Upper lobe of right lung (tissue), 1 donor: ENCODE data around the gene JAG2. TPM values are rescaled to one million over a fixed set of nuclear protein-coding genes. Genes with fewer than 3 reads are reported as not detected.

Source experiments
- ATAC-seq: fragments of 200-7000 bp; cut with Tn5 transposase; one replicate; pipeline ENCODE4 v1.9.1; 2020; ENCODE audit warnings: mild to moderate bottlenecking, moderate library complexity
- DNase-seq: peaks from one replicate; pipeline ENCODE4 v3.0.0-alpha.2; 2020
- H3K27ac ChIP-seq: fragments of 200-600 bp; one replicate; pipeline ENCODE4 v1.8.0; 2022
- H3K27me3 ChIP-seq: fragments of 200-600 bp; one replicate; pipeline ENCODE4 v1.8.0; 2022; ENCODE audit warnings: mild to moderate bottlenecking
- H3K36me3 ChIP-seq: fragments of 200-600 bp; one replicate; pipeline ENCODE4 v1.8.0; 2022
- H3K4me1 ChIP-seq: fragments of 200-600 bp; one replicate; pipeline ENCODE4 v1.8.0; 2022
- H3K4me3 ChIP-seq: fragments of 200-600 bp; one replicate; pipeline ENCODE4 v1.8.0; 2022; ENCODE audit warnings: mild to moderate bottlenecking
- H3K9me3 ChIP-seq: fragments of 200-600 bp; one replicate; pipeline ENCODE4 v1.8.0; 2022
- CTCF ChIP-seq: fragments of 200-600 bp; IDR thresholded peaks from one replicate; pipeline ENCODE4 v1.8.0; 2022; ENCODE audit warnings: antibody characterized with exemption
- intact Hi-C: fragments of 100-400 bp; cut with DNase I; formaldehyde crosslinking; loops from one replicate; pipeline ENCODE4 v1.11.0; 2022
- total RNA-seq: library from RNA; stranded (reverse); fragmentation: NEBNext Ultra II Directional; extraction: Animal tissue kit (Norgen Biotek cat#: 25700); gene quantifications from one replicate; pipeline ENCODE4 v1.2.1, GENCODE V29; 2021
- donor health status: DM: no; HTN: yes; CAD: no; lungs with severe emphysema.

The JAG2 gene
- total RNA-seq, 1 donor from 2014 or later: 31.2 TPM

DNA sequence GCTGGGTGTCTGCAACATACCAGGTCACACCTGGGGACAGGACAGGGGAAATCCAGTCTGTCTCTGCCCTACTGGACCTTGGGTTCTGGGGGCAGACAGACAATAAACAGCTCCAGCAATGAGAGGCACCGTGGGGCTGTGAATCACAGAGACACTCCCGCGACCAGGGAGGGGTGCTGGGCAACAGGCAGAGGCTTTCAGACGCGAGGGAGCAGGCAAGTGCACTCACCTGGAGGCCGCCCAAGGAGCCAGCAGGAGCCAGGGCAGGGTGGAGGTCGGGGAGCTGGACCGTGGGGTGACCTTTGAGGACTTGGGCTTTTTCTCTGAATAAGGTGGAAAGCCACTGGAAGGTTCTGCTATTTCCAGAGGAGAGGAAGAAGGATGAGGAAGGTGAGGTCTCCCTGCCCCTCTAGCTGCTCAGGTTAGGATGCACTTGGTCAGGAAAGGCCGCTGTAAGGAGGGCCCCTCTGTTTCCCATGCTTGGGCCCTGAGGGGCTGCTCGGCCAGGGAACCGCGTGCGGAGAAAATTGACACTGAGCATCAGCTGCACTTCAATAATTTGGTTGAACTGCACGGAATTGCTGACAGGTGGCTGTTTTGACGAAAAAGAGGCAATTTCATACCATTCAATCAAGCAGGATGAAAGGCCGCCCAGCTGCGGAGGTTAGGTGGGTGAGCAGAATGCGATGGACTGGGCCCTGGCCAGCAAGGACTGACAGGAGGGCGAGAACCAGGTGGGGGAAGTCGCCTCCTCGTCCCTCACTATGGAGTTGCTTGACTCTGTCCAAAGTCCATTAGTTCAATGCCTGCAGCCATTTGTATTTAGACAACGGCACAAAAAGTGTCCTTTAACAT lies 42.2 kb downstream of the JAG2 start:
- H3K27me3 ChIP-seq: peaks cover 6% of the 10 kb centered on the region

GRCh38 chr14:105124823-105125222 lies 43.8 kb downstream of the JAG2 start:
- no peak for TF ChIP-seq CTCF
- H3K4me3 ChIP-seq: no peak overlapping the region
- intact Hi-C loops: no loop called here
- ATAC-seq: no peak
- H3K27me3 ChIP-seq: peaks cover 6% of the 10 kb centered on the region
- no peaks in the 10 kb centered on the region for H3K4me1 ChIP-seq
- H3K27ac ChIP-seq: no peak overlapping the region
- no peaks in the 10 kb centered on the region for H3K9me3 ChIP-seq
- no peaks in the 10 kb centered on the region for H3K36me3 ChIP-seq
- no peak for DNase-seq

More for the DNA sequence above, 42.2 kb downstream of the JAG2 start:
- Histone ChIP-seq H3K9me3 (no peaks in the 10 kb centered on the region), H3K27ac (no peak overlapping the region), H3K4me3 (no peak overlapping the region), H3K36me3 (no peaks in the 10 kb centered on the region), H3K4me1 (no peaks in the 10 kb centered on the region)
- ATAC-seq: no peak
- DNase-seq: no peak
- intact Hi-C loops: no loop called here
- no peak for TF ChIP-seq CTCF

DNA sequence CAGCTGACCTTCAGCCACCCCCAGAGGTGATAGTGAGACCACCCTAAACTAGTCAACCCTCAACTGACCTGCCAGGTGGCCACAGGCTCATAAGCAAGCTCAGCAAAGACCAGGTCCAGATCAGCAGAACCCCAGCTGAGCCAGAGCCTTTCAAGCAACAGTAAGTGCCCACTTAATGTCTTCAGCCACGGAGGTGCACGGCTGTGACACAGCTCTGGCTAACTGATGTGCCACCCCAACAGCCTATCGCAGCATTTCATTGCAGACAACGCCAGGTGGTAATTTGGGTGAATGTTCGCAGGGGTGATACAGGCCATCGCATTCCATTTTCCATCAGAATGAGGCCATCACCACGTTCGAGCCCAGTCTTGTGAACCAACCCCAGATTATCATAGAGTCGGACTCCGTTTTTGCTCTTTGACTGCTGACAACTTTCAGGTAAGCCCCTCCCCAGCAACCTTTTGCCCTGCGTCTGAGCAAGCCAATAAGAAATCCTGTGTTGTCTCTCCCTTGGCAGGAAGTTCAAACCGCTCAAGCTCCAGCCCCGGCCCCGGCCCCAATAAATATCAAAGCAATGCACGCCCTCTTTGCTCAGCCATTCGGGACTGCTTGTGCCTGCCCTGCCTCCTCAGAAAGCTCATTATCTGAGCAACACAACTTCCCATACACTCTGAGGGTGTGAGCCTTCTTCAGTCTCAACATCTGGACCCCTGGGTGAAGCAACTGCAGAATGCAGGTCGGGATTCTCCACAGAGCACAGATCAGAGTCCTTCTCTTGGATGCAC lies 44.4 kb downstream of the JAG2 start:
- intact Hi-C loops: no loop called here
- Histone ChIP-seq H3K27me3 (peaks cover 6% of the 10 kb centered on the region), H3K4me1 (no peaks in the 10 kb centered on the region), H3K36me3 (no peaks in the 10 kb centered on the region), H3K4me3 (no peak overlapping the region), H3K9me3 (no peaks in the 10 kb centered on the region), H3K27ac (no peak overlapping the region)
- TF ChIP-seq CTCF: no peak
- DNase-seq (no peak), ATAC-seq (no peak)

DNA sequence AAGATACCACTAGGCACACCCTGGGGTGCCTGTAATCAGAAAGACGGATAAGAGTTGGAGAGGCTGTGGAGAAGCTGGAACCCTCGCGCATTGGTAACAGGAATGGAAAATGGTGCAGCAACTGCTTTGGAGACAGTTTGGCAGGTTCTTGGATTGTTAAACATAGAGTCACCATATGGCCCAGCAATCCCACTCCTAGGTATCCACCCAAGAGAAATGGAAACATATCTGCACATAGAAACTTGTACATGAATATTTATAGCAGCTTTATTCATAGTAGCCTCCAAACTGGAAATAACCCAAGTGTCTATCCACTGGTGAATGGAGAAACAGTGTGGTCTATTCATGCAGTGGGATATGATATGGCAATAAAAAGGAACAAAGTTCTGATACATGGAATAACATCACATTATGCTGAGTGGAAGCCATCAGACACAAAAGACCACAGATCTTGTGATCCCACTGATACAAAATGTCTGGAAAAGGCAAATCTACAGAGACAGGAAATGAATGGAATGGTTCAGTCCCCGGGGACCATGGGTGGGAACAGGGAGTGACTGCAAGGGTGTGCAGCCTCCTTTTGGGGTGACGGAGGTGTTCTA lies 45.4 kb downstream of the JAG2 start:
- no peak for TF ChIP-seq CTCF
- H3K27ac ChIP-seq: no peak overlapping the region
- no peaks in the 10 kb centered on the region for H3K4me1 ChIP-seq
- H3K36me3 ChIP-seq: no peaks in the 10 kb centered on the region
- DNase-seq (no peak), ATAC-seq (no peak)
- H3K9me3 ChIP-seq: no peaks in the 10 kb centered on the region
- intact Hi-C loops: no loop called here
- H3K27me3 ChIP-seq: peaks cover 5% of the 10 kb centered on the region
- H3K4me3 ChIP-seq: no peak overlapping the region

- no peak overlapping the region for H3K4me3 ChIP-seq
- TF ChIP-seq CTCF: no peak
- no peaks in the 10 kb centered on the region for H3K9me3 ChIP-seq
- ATAC-seq (no peak), DNase-seq (no peak)
- H3K27ac ChIP-seq: no peak overlapping the region
- no peaks in the 10 kb centered on the region for H3K36me3 ChIP-seq
- no peaks in the 10 kb centered on the region for H3K27me3 ChIP-seq
- intact Hi-C loops: no loop called here
- no peaks in the 10 kb centered on the region for H3K4me1 ChIP-seq
Observed at GRCh38 chr14:105120056-105120455, 48.5 kb downstream of the JAG2 start.
